SU-DHL-6 (cell line): Measurements from ENCODE around the gene SLC22A1.

ENCODE experiments used
- EZH2phosphoT487 ChIP-seq: fragments of 200-600 bp; sonication (generic), shearing (Covaris generic); conservative IDR thresholded peaks from 2 replicates; pipeline ENCODE4 v1.6.1; 2018; ENCODE audit warnings: mild to moderate bottlenecking, antibody characterized with exemption, low read length, moderate library complexity, mixed read lengths
- TF ChIP-seq, protein P1 (sequence below): fragments of 200-600 bp; sonication (generic); IDR thresholded peaks from one replicate; pipeline ENCODE4 v1.5.1; 2017; ENCODE audit warnings: antibody characterized with exemption, mild to moderate bottlenecking, low read length, moderate library complexity; ENCODE audit not compliant: insufficient read depth, poor library complexity, severe bottlenecking

DNA sequence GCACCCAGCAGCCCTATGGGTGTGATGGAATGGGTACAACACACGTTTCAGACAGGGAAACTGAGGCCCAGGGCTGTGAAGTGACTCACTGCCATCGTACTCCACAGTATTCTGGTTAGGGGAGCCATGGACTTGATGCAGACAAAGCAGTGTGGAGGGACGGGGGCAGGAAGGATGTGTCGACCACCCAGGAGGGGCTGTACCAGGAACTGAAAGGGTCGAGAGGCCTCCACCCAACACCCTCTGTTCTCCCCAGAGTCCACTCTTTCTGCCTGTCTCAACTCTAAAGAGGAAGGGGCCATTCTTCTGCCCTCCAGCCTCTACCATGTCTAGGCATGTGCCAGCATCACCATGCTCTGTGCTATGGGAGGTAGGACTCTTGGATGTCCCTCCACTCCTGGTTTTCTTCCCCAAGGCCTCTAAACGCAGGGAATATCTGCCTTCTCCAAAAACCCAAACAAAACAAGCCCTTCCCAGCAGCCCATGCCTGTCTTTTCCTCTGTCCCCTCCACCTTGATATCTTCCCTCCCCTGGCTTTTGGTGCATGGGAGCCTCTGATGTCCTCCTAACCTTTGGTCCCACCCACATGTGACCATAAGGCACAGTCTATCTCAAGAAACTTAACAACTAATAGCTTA, 7.4 kb downstream of the SLC22A1 start:
- TF ChIP-seq, protein P1, sequence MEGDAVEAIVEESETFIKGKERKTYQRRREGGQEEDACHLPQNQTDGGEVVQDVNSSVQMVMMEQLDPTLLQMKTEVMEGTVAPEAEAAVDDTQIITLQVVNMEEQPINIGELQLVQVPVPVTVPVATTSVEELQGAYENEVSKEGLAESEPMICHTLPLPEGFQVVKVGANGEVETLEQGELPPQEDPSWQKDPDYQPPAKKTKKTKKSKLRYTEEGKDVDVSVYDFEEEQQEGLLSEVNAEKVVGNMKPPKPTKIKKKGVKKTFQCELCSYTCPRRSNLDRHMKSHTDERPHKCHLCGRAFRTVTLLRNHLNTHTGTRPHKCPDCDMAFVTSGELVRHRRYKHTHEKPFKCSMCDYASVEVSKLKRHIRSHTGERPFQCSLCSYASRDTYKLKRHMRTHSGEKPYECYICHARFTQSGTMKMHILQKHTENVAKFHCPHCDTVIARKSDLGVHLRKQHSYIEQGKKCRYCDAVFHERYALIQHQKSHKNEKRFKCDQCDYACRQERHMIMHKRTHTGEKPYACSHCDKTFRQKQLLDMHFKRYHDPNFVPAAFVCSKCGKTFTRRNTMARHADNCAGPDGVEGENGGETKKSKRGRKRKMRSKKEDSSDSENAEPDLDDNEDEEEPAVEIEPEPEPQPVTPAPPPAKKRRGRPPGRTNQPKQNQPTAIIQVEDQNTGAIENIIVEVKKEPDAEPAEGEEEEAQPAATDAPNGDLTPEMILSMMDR = no peak
- no peak for TF ChIP-seq EZH2phosphoT487
